ENCODE data around the gene PRKAB1. TPM values are rescaled to one million over a fixed set of nuclear protein-coding genes. Genes with fewer than 3 reads are reported as not detected.
"Not testable (repeated sequence)": the region's sequence is repeated elsewhere in the genome, so short reads cannot be mapped to it uniquely, and the experiment has no call there.

PRKAB1 gene, protein sequence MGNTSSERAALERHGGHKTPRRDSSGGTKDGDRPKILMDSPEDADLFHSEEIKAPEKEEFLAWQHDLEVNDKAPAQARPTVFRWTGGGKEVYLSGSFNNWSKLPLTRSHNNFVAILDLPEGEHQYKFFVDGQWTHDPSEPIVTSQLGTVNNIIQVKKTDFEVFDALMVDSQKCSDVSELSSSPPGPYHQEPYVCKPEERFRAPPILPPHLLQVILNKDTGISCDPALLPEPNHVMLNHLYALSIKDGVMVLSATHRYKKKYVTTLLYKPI
- 10 to 100 TPM; 52.3 to 63.7 TPM for total RNA-seq

DNA sequence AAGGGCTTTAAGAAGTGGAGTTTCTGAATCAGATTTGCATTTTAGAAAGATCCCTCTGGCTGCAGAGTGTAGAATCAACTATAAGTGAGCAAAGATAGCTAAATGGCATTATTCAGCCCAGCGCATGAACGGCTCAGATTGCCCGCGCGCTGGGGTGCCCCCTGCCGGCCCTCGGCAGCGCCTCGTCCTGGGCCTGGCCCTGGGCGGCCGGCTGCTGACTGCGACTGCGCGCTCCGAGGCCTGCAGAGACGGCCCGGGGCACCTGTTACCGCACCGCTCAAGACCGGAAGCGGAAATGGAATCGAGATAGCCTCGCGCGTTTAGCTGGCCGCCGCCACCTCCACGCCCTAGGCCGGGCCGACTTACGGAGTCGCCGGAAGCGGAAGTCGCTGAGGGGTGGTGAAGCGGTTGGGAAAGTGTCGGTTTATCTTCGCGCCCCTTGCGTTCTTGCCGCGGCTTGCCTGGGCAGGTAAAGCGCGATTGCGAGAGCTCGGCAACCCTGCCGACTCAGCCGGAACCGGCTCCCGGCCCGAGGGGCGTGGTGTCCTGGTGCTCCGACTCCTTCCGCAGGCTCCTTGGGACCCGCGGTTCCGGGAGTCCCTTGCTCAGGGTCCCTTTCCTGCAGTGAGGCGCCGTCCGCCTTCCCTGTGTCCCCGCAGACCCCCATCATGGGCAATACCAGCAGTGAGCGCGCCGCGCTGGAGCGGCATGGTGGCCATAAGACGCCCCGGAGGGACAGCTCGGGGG, at the start of gene PRKAB1:
TSS of gene PRKAB1 (plus strand) at position 557 of the 747 bp plus-strand sequence. CDS start at position 669, 112 bp downstream.
- Mint-ChIP-seq H3K36me3 (ENCODE audit: insufficient read depth in 2 of 2) (peaks cover 14 to 22% of the 10 kb centered on the region in 2 donors), H3K4me3 (peak within 1 kb of the TSS; percentile 92 to 95), H3K9me3 (peaks cover 0 to 5% of the 10 kb centered on the region in 2 donors), H3K27me3 (ENCODE audit: low read depth) (no peaks in the 10 kb centered on the region), H3K27ac (peak within 1 kb of the TSS; percentile 96), H3K4me1 (ENCODE audit: low read depth) (peaks cover 50% of the 10 kb centered on the region)
- DNase-seq (peak; percentile 97 to 98), ATAC-seq (replicated peaks in 1 of 2) (peak; percentile 95 to 97)

DNA sequence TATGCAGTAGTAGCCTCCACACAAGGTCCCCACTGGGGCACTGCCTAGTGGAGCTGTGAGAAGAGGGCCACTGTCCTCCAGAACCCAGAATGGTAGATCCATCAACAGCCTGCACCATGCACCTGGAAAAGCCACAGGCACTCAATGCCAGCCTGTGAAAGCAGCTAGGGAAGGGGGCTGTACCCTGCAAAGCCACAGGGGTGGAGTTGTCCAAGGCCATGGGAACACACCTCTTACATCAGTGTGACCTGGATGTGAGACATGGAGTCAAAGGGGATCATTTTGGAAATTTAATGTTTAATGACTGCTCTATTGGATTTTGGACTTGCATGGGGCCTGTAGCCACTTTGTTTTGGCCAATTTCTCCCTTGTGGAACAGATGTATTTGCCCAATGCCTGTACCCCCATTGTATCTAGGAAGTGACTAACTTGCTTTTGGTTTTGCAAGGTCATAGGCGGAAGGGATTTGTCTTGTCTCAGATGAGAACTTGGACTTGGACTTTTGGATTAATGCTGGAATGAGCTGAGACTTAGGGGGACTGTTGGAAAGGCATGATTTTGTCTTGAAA, 49.5 kb upstream of the PRKAB1 start:
- DNase-seq; H3K36me3 Mint-ChIP-seq (ENCODE audit: insufficient read depth in 2 of 2); H3K9me3 Mint-ChIP-seq; H3K27ac Mint-ChIP-seq; H3K4me1 Mint-ChIP-seq (ENCODE audit: low read depth); ATAC-seq (replicated peaks in 1 of 2); H3K4me3 Mint-ChIP-seq: not testable (repeated sequence)
- peaks cover 42% of the 10 kb centered on the region for H3K27me3 Mint-ChIP-seq (ENCODE audit: low read depth)

DNA sequence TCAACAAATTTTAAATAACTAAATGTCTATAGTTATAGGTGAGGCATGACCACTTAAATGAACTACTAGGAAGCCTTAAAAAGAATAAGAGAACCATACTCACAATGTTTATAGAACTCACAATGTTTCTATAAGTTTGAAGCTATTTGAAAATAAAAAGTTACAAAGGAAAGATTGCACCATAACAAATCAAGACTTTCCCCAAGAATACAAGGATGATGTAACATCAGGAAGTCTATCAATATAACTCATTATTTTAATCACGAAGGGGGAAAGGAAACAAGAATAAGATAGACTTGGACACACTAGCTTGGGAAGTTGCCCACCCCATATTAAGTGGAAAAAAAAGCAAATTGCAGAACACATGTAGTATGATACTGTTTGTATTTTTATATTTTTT, 47.4 kb upstream of the PRKAB1 start:
- DNase-seq (no peak), ATAC-seq (replicated peaks in 1 of 2) (no peak)
- H3K27me3 Mint-ChIP-seq (ENCODE audit: low read depth) = peaks cover 61% of the 10 kb centered on the region
- peaks cover 5 to 7% of the 10 kb centered on the region in 2 donors for H3K9me3 Mint-ChIP-seq
- H3K27ac Mint-ChIP-seq = no peak overlapping the region
- H3K4me3 Mint-ChIP-seq = no peak overlapping the region
- peaks cover 5 to 8% of the 10 kb centered on the region in 2 donors for H3K36me3 Mint-ChIP-seq (ENCODE audit: insufficient read depth in 2 of 2)
- peaks cover 9% of the 10 kb centered on the region for H3K4me1 Mint-ChIP-seq (ENCODE audit: low read depth)

DNA sequence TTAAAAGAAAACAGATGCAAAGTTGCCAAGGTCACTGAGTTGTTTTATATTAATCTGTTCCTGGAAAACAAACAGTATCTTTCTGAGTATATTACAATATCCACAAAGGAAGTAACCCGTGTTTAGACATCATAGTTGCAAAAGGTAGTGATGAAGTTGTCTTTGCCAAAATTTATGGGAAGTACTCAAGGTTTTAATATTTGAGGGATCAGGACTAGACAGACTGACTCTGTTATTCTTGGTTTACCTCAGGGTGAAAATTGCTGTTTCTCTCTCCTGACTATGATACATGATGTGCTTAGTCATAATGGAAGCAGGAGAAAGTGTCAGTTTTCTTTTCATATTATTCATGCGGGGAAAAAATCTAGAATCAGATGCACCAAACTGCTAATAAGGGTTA, 46.1 kb upstream of the PRKAB1 start:
- ATAC-seq (replicated peaks in 1 of 2) = no peak

DNA sequence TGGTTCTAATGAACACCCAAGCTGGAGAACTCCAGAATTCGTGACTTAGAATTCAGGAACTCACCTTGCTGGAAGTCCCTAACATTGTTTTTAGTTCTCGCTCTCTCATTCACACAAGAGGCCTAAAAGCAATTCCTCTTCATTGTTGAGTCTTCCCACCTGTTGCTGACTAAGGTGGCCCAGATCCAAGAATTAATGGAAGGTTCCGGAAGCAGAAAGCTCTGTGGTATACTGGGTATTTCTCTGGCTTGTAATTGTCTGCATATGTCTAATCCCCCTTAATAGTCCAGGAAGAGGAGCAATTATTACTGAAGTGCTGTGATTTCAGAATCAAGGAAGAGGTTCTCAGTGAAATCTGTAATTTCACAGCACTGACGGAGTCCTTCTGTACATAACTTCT, 43.0 kb upstream of the PRKAB1 start:
- Mint-ChIP-seq H3K27ac (no peak overlapping the region), H3K27me3 (ENCODE audit: low read depth) (peaks cover 50% of the 10 kb centered on the region), H3K4me3 (no peak overlapping the region), H3K9me3 (no peaks in the 10 kb centered on the region), H3K36me3 (ENCODE audit: insufficient read depth in 2 of 2) (no peaks in the 10 kb centered on the region), H3K4me1 (ENCODE audit: low read depth) (peaks cover 9% of the 10 kb centered on the region)
- ATAC-seq (replicated peaks in 1 of 2) (no peak), DNase-seq (no peak)

More for the DNA sequence above, 46.1 kb upstream of the PRKAB1 start:
- Mint-ChIP-seq H3K27ac (no peak overlapping the region), H3K4me1 (ENCODE audit: low read depth) (peaks cover 9% of the 10 kb centered on the region), H3K27me3 (ENCODE audit: low read depth) (peaks cover 63% of the 10 kb centered on the region), H3K4me3 (no peak overlapping the region), H3K36me3 (ENCODE audit: insufficient read depth in 2 of 2) (peaks cover 5 to 8% of the 10 kb centered on the region in 2 donors), H3K9me3 (peaks cover 5 to 7% of the 10 kb centered on the region in 2 donors)
- DNase-seq = no peak

DNA sequence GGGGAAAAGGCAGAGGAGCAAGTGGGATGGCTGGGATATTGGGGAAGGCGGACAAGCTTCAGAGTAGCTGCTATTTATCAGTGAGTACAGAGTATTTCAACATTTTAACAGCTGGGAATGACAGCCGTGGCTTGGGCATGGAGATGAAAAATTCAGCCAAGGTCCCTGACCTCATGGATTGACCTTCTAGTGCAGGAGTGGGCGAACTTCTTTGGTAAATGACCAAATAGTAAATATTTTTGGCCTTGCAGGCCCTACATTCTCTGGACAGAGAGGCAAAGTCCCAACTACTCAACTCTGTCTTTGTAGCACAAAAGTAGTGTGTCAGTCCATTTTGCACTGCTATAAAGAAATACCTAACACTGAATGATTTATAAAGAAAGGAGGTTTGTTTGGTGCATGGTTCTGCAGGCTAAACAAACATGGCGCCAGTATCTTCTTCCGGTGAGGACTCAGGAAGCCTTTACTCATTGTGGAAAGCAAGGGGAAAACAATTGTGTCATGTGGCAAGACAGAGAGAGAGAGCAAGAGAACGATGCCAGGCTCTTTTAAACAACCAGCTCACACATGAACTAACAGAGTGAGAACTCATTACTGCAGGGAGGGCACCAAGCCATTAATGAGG, 40.8 kb upstream of the PRKAB1 start:
- H3K4me1 Mint-ChIP-seq (ENCODE audit: low read depth) = peaks cover 4% of the 10 kb centered on the region
- H3K9me3 Mint-ChIP-seq = no peaks in the 10 kb centered on the region
- H3K36me3 Mint-ChIP-seq (ENCODE audit: insufficient read depth in 2 of 2) = no peaks in the 10 kb centered on the region
- ATAC-seq (replicated peaks in 1 of 2) (no peak), DNase-seq (no peak)
- peaks cover 38% of the 10 kb centered on the region for H3K27me3 Mint-ChIP-seq (ENCODE audit: low read depth)
- H3K27ac Mint-ChIP-seq = no peak overlapping the region
- no peak overlapping the region for H3K4me3 Mint-ChIP-seq

DNA sequence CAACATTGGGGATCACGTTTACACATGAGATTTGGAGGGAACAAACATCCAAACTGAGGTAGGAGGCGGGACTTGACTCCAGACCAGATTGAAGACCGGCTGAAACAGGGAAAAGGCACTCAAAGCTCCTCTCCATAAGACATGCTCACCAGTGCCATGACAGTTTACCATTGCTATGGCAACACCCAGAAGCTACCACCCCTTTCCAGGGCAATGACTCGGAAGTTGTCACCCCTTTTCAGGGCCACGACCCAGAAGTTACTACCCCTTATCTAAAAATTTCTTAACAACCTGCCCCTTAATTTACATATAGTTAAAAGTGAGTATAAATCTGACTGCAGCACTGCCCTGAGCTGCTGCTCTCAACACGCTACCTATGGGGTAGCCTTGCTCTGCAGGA, 40.2 kb upstream of the PRKAB1 start:
- no peak overlapping the region for H3K4me3 Mint-ChIP-seq
- no peak overlapping the region for H3K27ac Mint-ChIP-seq
- no peaks in the 10 kb centered on the region for H3K9me3 Mint-ChIP-seq
- DNase-seq (no peak), ATAC-seq (replicated peaks in 1 of 2) (no peak)
- peaks cover 37% of the 10 kb centered on the region for H3K27me3 Mint-ChIP-seq (ENCODE audit: low read depth)
- no peaks in the 10 kb centered on the region for H3K4me1 Mint-ChIP-seq (ENCODE audit: low read depth)
- H3K36me3 Mint-ChIP-seq (ENCODE audit: insufficient read depth in 2 of 2) = no peaks in the 10 kb centered on the region

DNA sequence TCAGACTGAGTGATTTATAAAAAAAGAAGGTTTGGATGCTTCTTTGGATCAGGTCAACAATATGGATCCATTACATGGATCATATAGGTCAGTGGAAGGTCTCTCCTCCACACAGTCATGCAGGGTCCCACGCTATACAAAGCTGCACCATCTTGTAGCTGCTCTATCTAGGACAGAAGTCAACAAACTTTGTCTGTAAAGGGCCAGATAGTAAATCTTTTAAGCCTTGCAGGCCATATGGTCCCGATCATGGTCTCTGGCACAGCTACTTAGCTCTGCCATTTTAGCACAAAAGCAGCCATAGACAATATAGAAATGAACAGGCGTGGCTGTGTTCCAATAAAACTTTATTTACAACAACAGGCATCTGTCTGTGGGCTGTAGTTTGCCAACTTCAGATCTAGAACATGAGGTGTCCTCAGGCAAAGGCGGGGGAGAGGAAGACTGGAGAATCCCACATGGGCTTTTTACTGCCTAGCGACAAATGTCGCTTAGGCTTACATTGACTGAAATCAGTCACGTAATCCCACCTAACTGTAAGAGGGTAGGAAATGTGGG, 37.6 kb upstream of the PRKAB1 start:
- no peaks in the 10 kb centered on the region for H3K9me3 Mint-ChIP-seq
- peaks cover 24% of the 10 kb centered on the region for H3K27me3 Mint-ChIP-seq (ENCODE audit: low read depth)
- ATAC-seq (replicated peaks in 1 of 2) (no peak), DNase-seq (no peak)
- H3K4me3 Mint-ChIP-seq = no peak overlapping the region
- H3K4me1 Mint-ChIP-seq (ENCODE audit: low read depth) = no peaks in the 10 kb centered on the region
- H3K36me3 Mint-ChIP-seq (ENCODE audit: insufficient read depth in 2 of 2) = no peaks in the 10 kb centered on the region
- H3K27ac Mint-ChIP-seq = no peak overlapping the region

DNA sequence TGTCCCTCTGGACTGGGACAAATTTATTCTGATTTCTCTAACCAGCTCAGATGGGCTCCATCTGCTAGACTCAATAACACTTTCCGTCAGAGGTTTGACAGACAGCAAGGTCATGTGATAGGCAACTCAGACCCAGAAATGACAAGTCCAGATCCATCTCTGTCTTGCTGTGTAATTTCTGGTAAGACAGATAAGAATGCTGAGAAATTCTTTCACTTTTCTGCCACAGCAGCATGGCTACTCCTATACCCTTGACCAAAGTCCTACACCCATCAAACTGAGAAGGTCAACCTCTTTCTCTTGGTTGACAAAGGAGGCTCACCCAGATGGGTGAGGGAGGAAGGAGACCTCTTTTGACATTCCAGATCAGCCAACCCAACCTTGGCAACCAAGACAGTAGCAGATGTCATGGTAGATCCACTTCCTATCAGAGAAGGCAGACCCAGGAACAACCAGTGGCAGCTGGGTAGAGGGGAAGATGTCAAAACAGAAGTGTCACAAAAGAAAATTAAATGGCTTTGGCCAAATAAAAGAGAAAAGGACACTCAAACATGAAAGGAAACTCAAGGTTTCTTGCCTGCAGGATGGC, 36.9 kb upstream of the PRKAB1 start:
- Mint-ChIP-seq H3K27ac (no peak overlapping the region), H3K4me3 (no peak overlapping the region), H3K27me3 (ENCODE audit: low read depth) (peaks cover 29% of the 10 kb centered on the region), H3K4me1 (ENCODE audit: low read depth) (no peaks in the 10 kb centered on the region), H3K9me3 (no peaks in the 10 kb centered on the region), H3K36me3 (ENCODE audit: insufficient read depth in 2 of 2) (no peaks in the 10 kb centered on the region)
- DNase-seq (no peak), ATAC-seq (replicated peaks in 1 of 2) (no peak)

DNA sequence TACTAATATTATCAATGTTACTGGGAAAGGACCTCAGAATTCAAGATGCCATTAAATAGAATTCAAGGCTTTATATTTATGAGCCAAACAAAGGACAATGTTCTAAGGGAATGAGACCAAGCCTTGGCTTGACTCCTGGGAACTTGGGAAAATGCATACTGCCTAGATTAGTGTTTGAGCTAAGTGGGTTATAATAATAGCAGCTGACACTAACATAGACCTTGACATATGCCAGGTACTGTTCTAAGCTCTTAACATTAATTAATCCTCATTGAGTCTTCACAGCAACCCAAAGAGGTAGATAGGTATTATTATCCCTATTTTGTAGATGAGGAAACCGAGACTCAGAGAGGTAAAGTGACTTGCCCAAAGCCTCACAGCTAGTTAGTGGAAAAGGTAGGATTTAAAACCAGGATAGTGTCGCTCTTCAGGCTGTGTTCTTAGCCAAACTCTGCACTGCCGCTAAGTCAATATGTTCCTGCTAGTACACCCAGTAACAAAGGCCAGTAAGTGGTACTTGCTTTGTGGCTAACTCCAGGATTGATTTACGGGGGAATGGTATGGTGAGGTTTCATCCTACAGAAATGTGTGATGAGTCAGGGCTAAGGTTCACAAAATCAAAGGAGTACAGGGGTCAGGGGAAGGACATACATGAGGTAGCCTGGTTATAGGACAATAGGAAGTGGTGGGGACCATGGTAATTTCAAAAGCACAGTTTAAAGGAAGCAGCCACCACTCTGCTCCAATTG, 35.8 kb upstream of the PRKAB1 start:
- Mint-ChIP-seq H3K4me1 (ENCODE audit: low read depth) (no peaks in the 10 kb centered on the region), H3K27ac (no peak overlapping the region), H3K27me3 (ENCODE audit: low read depth) (peaks cover 31% of the 10 kb centered on the region), H3K36me3 (ENCODE audit: insufficient read depth in 2 of 2) (no peaks in the 10 kb centered on the region), H3K4me3 (no peak overlapping the region), H3K9me3 (no peaks in the 10 kb centered on the region)
- ATAC-seq (replicated peaks in 1 of 2) (no peak), DNase-seq (no peak)

DNA sequence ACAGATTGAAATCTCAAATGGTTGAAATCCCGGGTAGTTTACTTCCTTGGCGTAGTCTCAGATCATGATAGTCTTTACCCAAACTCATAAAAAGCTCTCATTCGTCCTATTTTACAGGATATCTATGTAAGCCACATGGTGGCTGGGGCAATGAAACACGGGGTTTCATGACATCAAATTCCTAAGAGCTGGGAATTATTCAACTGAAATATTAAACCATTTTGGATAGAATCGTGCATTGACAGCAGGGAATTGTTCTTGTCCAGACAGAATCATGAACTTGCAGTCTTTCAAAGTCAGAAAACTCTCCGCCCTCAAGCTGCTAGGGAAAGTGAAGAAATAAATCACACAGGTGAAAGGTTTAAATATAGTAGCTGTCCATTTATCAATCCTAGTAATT, 33.2 kb upstream of the PRKAB1 start:
- no peak overlapping the region for H3K27ac Mint-ChIP-seq
- no peak overlapping the region for H3K4me3 Mint-ChIP-seq
- H3K4me1 Mint-ChIP-seq (ENCODE audit: low read depth) = no peaks in the 10 kb centered on the region
- DNase-seq (no peak), ATAC-seq (replicated peaks in 1 of 2) (no peak)
- no peaks in the 10 kb centered on the region for H3K9me3 Mint-ChIP-seq
- peaks cover 45% of the 10 kb centered on the region for H3K27me3 Mint-ChIP-seq (ENCODE audit: low read depth)
- H3K36me3 Mint-ChIP-seq (ENCODE audit: insufficient read depth in 2 of 2) = no peaks in the 10 kb centered on the region

DNA sequence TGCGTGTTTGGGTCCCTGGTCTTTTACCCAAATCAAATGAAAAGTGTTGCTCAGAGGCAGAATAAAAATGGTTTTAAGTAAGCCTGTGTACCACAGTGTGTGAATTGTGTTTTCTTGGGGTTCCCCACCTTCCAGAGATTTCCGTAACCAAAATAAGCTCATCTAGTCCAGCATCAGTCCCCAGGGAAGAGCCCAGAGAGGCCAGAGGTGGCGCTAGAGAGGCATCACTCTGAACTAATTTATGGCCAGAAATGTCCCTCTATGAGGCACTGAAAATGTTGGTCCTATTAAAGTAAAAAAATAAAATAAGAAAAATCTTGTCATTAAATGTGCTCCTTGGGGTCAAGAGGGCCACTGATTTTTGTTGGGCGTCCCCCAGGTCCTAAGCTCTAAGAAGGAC, 24.9 kb upstream of the PRKAB1 start:
- Mint-ChIP-seq H3K4me1 (ENCODE audit: low read depth) (no peaks in the 10 kb centered on the region), H3K27me3 (ENCODE audit: low read depth) (peaks cover 23% of the 10 kb centered on the region), H3K4me3 (no peak overlapping the region), H3K36me3 (ENCODE audit: insufficient read depth in 2 of 2) (no peaks in the 10 kb centered on the region), H3K27ac (no peak overlapping the region), H3K9me3 (peaks cover 0 to 2% of the 10 kb centered on the region in 2 donors)
- DNase-seq = no peak
- no peak for ATAC-seq (replicated peaks in 1 of 2)
